HL-60 (cell line): ENCODE measurements around the gene TRIM34.
"Not testable (repeated sequence)": the region's sequence is repeated elsewhere in the genome, so short reads cannot be mapped to it uniquely, and the experiment has no call there.

ENCODE experiments used
- DNase-seq, 2 experiments: peaks; one replicate each; pipeline ENCODE4 v3.0.0-alpha.2; 2010 to 2020; ENCODE audit warnings: low read depth in 1 of 2, low spot score in 1 of 2
- H3K27ac ChIP-seq: fragments of 250-450 bp; sonication (Bioruptor Pico); replicated peaks from 2 replicates; pipeline ENCODE4 v1.5.1; 2020; ENCODE audit warnings: mild to moderate bottlenecking, moderate library complexity
- H3K27me3 ChIP-seq: fragments of 250-450 bp; sonication (Bioruptor Pico); 2 replicates; pipeline ENCODE4 v1.5.1; 2021; ENCODE audit warnings: mild to moderate bottlenecking, moderate library complexity; ENCODE audit not compliant: insufficient read depth, poor library complexity, severe bottlenecking
- H3K4me3 ChIP-seq: replicated peaks from 2 replicates; pipeline ENCODE4 v1.5.1; 2011; ENCODE audit warnings: mild to moderate bottlenecking, control low read depth, low read length; ENCODE audit not compliant: insufficient read depth
- CTCF ChIP-seq: IDR thresholded peaks from one replicate; pipeline ENCODE4 v1.5.1; 2011; ENCODE audit warnings: low read length, control low read depth, inconsistent platforms; ENCODE audit not compliant: insufficient read depth
- GABPA ChIP-seq: IDR thresholded peaks from 2 replicates; pipeline ENCODE4 v1.6.1; 2012; ENCODE audit warnings: low read depth
- POLR2AphosphoS5 ChIP-seq: IDR thresholded peaks from 2 replicates; pipeline ENCODE4 v1.6.1; 2012; ENCODE audit warnings: low read depth
- REST ChIP-seq: IDR thresholded peaks from 2 replicates; pipeline ENCODE4 v1.6.1; 2012; ENCODE audit warnings: low read depth; ENCODE audit not compliant: insufficient replicate concordance
- SPI1 ChIP-seq: IDR thresholded peaks from 2 replicates; pipeline ENCODE4 v1.6.1; 2012; ENCODE audit warnings: low read depth, mild to moderate bottlenecking, borderline replicate concordance

TRIM34 gene

GRCh38 chr11:5646139-5646538 lies 21.3 kb downstream of the TRIM34 start:
- no peaks in the 10 kb centered on the region for H3K27me3 ChIP-seq
- TF ChIP-seq REST (no peak), SPI1 (no peak), CTCF (no peak), GABPA (no peak), POLR2AphosphoS5 (no peak)

GRCh38 chr11:5655474-5655873 lies 30.7 kb downstream of the TRIM34 start:
- no peak for TF ChIP-seq POLR2AphosphoS5
- TF ChIP-seq SPI1, result no peak
- TF ChIP-seq GABPA, result no peak

More at GRCh38 chr11:5646139-5646538, 21.3 kb downstream of the TRIM34 start:
- H3K4me3 ChIP-seq, result no peak overlapping the region
- no peak for DNase-seq
- no peak overlapping the region for H3K27ac ChIP-seq

GRCh38 chr11:5656956-5657355 lies 32.2 kb downstream of the TRIM34 start:
- H3K4me3 ChIP-seq, result not testable (repeated sequence)

More at GRCh38 chr11:5655474-5655873, 30.7 kb downstream of the TRIM34 start:
- Histone ChIP-seq H3K4me3 (no peak overlapping the region), H3K27me3 (no peaks in the 10 kb centered on the region), H3K27ac (no peak overlapping the region)
- DNase-seq, result no peak

GRCh38 chr11:5658318-5658717 lies 33.5 kb downstream of the TRIM34 start:
- H3K27me3 ChIP-seq, result no peaks in the 10 kb centered on the region
- H3K27ac ChIP-seq, result no peak overlapping the region
- no peak overlapping the region for H3K4me3 ChIP-seq
- DNase-seq, result no peak
- TF ChIP-seq SPI1 (no peak), REST (no peak), CTCF (no peak), GABPA (no peak), POLR2AphosphoS5 (no peak)

More at GRCh38 chr11:5656956-5657355, 32.2 kb downstream of the TRIM34 start:
- DNase-seq, H3K27me3 ChIP-seq, H3K27ac ChIP-seq: not testable (repeated sequence)

- no peak for DNase-seq
- Histone ChIP-seq H3K27me3 (no peaks in the 10 kb centered on the region), H3K4me3 (no peak overlapping the region), H3K27ac (no peak overlapping the region)
- no peak for TF ChIP-seq REST
- no peak for TF ChIP-seq GABPA
- TF ChIP-seq SPI1, result no peak
- TF ChIP-seq CTCF, result no peak
- no peak for TF ChIP-seq POLR2AphosphoS5
Measured at GRCh38 chr11:5663511-5663910, 38.7 kb downstream of the TRIM34 start.
